ENCODE results near the gene ODAD3. TPM values are rescaled to one million over a fixed set of nuclear protein-coding genes. Genes with fewer than 3 reads are reported as not detected.

The ODAD3 gene
- total RNA-seq, 1 donor from 2014 or later: 2.6 TPM

DNA sequence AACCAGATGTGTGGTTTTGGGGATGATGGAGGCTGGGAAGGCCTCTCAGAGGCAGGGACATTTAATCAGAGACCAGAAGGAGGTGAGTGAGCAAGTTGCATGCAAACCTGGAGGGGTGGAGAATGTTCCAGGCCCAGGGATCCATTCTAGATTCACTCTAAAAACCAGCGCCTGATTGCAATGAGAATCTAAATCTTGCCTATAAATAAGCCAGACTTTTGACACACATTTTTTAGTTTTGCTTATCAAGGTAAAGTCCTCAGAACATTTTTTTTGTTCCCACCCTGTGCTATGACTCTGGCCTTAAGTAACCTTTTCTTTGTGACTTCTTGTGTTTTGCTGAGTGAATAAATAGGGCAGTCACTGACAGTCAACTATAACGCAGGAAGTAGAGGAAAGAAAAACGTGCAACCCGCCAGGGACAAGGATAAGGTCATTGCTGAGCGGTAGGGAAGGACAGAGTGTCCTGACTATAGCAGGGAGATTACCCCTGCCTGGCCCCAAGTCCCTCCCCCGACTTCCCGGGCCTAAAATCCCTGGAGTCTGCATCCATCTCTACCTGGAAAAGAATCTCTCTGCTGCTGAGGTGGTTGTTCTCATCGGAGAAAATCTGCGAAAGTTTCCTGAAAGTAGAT, 30.2 kb downstream of the ODAD3 start:
- Mint-ChIP-seq H3K4me1 (ENCODE audit: low read depth, unreplicated experiment) (no peaks in the 10 kb centered on the region), H3K27me3 (ENCODE audit: unreplicated experiment) (peaks cover 6% of the 10 kb centered on the region), H3K4me3 (ENCODE audit: unreplicated experiment) (no peak overlapping the region), H3K9me3 (ENCODE audit: unreplicated experiment) (peaks cover 4% of the 10 kb centered on the region), H3K36me3 (ENCODE audit: unreplicated experiment) (no peaks in the 10 kb centered on the region), H3K27ac (ENCODE audit: unreplicated experiment) (no peak overlapping the region)
- DNase-seq: no peak
- TF ChIP-seq, protein P1, sequence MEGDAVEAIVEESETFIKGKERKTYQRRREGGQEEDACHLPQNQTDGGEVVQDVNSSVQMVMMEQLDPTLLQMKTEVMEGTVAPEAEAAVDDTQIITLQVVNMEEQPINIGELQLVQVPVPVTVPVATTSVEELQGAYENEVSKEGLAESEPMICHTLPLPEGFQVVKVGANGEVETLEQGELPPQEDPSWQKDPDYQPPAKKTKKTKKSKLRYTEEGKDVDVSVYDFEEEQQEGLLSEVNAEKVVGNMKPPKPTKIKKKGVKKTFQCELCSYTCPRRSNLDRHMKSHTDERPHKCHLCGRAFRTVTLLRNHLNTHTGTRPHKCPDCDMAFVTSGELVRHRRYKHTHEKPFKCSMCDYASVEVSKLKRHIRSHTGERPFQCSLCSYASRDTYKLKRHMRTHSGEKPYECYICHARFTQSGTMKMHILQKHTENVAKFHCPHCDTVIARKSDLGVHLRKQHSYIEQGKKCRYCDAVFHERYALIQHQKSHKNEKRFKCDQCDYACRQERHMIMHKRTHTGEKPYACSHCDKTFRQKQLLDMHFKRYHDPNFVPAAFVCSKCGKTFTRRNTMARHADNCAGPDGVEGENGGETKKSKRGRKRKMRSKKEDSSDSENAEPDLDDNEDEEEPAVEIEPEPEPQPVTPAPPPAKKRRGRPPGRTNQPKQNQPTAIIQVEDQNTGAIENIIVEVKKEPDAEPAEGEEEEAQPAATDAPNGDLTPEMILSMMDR (IDR thresholded peaks at IDR 0.05; ENCODE audit: partially characterized antibody, unreplicated experiment): no peak

DNA sequence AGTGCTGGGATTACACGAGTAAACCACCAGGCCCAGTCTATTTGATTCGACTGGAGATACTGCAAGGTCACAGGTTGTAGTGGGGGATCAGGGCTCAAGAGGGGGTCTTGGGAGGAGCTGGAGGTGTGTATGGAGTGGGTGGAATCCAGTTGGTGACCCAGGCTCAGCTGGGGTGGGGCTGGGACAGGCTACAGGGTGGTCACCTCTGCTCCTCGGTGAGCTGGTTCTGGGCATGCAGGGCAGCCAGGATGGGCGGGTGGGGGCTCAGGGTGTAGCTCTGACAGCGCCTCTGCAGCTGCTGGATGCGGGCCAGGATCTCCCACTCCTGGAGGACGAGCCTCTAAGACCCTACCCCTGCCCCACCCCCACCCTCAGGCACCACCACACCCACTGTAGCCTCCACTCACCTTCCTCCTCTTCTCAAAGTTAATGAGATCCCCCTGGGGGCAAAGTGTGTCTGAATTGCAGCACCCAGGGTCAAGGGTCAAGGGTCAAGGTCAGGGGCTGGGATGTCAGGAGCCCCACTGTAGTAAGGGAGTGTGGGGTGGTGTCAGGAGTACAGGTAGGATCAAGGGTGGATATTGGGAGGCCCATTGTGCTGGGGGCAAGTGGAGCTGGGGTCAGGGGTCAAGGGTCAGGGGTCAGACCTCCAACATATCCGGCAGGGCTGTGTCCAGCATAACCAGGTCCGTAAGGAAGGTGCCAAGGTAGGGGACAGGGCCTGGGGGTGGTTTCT, 32.9 kb downstream of the ODAD3 start:
- no peak overlapping the region for H3K27ac Mint-ChIP-seq (ENCODE audit: unreplicated experiment)
- no peaks in the 10 kb centered on the region for H3K36me3 Mint-ChIP-seq (ENCODE audit: unreplicated experiment)
- peaks cover 6% of the 10 kb centered on the region for H3K27me3 Mint-ChIP-seq (ENCODE audit: unreplicated experiment)
- no peak for DNase-seq
- no peak overlapping the region for H3K4me3 Mint-ChIP-seq (ENCODE audit: unreplicated experiment)
- peaks cover 4% of the 10 kb centered on the region for H3K9me3 Mint-ChIP-seq (ENCODE audit: unreplicated experiment)
- TF ChIP-seq, protein P1 (IDR thresholded peaks at IDR 0.05; ENCODE audit: partially characterized antibody, unreplicated experiment): no peak
- H3K4me1 Mint-ChIP-seq (ENCODE audit: low read depth, unreplicated experiment): peaks cover 2% of the 10 kb centered on the region

DNA sequence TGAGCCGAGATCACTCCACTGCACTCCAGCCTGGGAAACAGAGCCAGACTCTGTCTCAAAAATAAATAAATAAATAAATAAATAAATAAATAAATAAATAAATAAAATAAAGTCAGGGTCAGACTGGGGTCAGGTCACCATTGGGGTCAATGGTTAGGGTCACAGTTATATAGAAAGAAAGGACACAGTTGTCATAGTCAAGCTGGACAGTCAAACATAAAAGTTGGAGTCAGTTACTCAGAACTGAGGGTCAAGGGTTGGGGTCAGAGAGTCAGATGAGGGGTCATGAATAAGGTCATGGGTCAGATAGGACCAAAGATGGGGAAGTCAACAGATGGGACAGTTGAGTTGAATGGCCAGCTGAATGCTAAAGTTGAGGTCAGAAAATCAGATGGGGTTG, 34.1 kb downstream of the ODAD3 start:
- Mint-ChIP-seq H3K4me1 (ENCODE audit: low read depth, unreplicated experiment) (peaks cover 2% of the 10 kb centered on the region), H3K4me3 (ENCODE audit: unreplicated experiment) (no peak overlapping the region), H3K9me3 (ENCODE audit: unreplicated experiment) (peaks cover 4% of the 10 kb centered on the region), H3K36me3 (ENCODE audit: unreplicated experiment) (no peaks in the 10 kb centered on the region), H3K27ac (ENCODE audit: unreplicated experiment) (no peak overlapping the region), H3K27me3 (ENCODE audit: unreplicated experiment) (peaks cover 6% of the 10 kb centered on the region)
- TF ChIP-seq, protein P1 (IDR thresholded peaks at IDR 0.05; ENCODE audit: partially characterized antibody, unreplicated experiment): no peak
- DNase-seq: no peak

DNA sequence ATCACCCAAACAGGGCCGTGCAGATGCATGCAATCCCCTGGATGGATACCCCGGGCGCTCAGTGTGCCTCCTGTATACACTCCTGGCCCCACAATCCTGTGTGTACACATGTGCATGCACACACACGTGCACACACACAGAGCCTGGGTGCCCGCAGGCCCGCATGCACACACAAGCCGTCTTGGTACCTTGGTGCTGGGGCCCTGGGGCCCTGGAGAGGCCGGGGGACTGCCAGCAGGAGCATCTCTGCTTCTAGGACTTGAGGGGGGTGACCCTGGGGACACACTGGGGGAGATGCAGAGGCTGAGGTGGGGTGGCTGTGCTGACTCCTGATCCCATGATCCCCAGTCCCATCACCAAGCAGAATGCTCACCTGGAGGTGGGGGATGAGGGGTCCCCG, 35.3 kb downstream of the ODAD3 start:
- TF ChIP-seq, protein P1 (IDR thresholded peaks at IDR 0.05; ENCODE audit: partially characterized antibody, unreplicated experiment): no peak
- Mint-ChIP-seq H3K9me3 (ENCODE audit: unreplicated experiment) (peaks cover 4% of the 10 kb centered on the region), H3K36me3 (ENCODE audit: unreplicated experiment) (no peaks in the 10 kb centered on the region), H3K4me1 (ENCODE audit: low read depth, unreplicated experiment) (peaks cover 2% of the 10 kb centered on the region), H3K27me3 (ENCODE audit: unreplicated experiment) (peaks cover 3% of the 10 kb centered on the region), H3K27ac (ENCODE audit: unreplicated experiment) (no peak overlapping the region), H3K4me3 (ENCODE audit: unreplicated experiment) (no peak overlapping the region)
- DNase-seq: no peak

DNA sequence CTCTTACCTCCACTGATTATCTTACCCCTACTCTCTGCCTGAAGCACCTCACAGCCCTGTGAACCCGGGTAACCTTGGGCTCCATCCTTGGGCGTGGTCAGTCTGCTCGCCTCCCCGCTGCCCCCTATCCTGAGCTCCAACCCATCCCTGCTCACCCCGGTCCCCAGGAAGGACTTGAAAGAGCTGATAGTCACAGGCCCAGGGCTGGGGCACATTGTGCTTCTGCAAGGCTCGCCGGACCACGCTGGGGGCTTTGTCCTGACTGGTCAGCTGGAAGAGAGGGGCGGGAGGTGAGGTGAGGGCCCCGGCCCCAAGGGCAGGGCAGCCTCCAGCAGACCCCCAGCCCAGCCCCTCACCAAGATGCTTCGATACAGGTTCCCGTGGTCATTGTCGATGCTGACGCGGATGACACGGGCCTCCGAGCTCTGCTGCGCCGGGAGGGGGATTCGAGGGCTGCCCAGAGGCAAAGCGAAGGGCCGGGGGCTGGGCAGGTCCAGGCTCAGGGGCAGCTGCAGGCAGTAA, 37.8 kb downstream of the ODAD3 start:
- DNase-seq: no peak
- H3K4me3 Mint-ChIP-seq (ENCODE audit: unreplicated experiment): no peak overlapping the region
- TF ChIP-seq, protein P1 (IDR thresholded peaks at IDR 0.05; ENCODE audit: partially characterized antibody, unreplicated experiment): no peak
- peaks cover 2% of the 10 kb centered on the region for H3K4me1 Mint-ChIP-seq (ENCODE audit: low read depth, unreplicated experiment)
- peaks cover 3% of the 10 kb centered on the region for H3K27me3 Mint-ChIP-seq (ENCODE audit: unreplicated experiment)
- peaks cover 2% of the 10 kb centered on the region for H3K9me3 Mint-ChIP-seq (ENCODE audit: unreplicated experiment)
- H3K36me3 Mint-ChIP-seq (ENCODE audit: unreplicated experiment): no peaks in the 10 kb centered on the region
- no peak overlapping the region for H3K27ac Mint-ChIP-seq (ENCODE audit: unreplicated experiment)

Measured in glutamatergic neuron (in vitro differentiated cells).